Activated naive CD4-positive, alpha-beta T cell treated with anti-CD3 and anti-CD28 coated beads, Interleukin-2, amount 10 ng/mL, durations not matched to agents 7 days and 5 days (primary cell): ENCODE measurements around the gene TPSG1.
"Not testable (repeated sequence)": the region's sequence is repeated elsewhere in the genome, so short reads cannot be mapped to it uniquely, and the experiment has no call there.

Experiments
- CTCF ChIA-PET: fragments of 350-600 bp; sonication (Branson Sonifier 250); formaldehyde crosslinking; loops from one replicate; lab custom pipeline; 2021; ENCODE audit warnings: antibody characterized with exemption; lab: Charles Lee
- DNase-seq: peaks from one replicate; pipeline ENCODE4 v3.0.0-alpha.2; 2020
- H3K27ac Mint-ChIP-seq: one replicate; pipeline ENCODE4 v1.8.0; 2021; ENCODE audit warnings: mild to moderate bottlenecking, moderate library complexity, mixed read lengths
- H3K27me3 Mint-ChIP-seq: one replicate; pipeline ENCODE4 v1.8.0; 2021; ENCODE audit warnings: mild to moderate bottlenecking, mixed read lengths
- H3K36me3 Mint-ChIP-seq: one replicate; pipeline ENCODE4 v1.8.0; 2021; ENCODE audit warnings: mixed read lengths
- H3K4me1 Mint-ChIP-seq: one replicate; pipeline ENCODE4 v1.8.0; 2021; ENCODE audit warnings: mixed read lengths
- H3K4me3 Mint-ChIP-seq: one replicate; pipeline ENCODE4 v1.8.0; 2021; ENCODE audit warnings: mild to moderate bottlenecking, moderate library complexity, mixed read lengths
- H3K9me3 Mint-ChIP-seq: one replicate; pipeline ENCODE4 v1.8.0; 2021; ENCODE audit warnings: mixed read lengths

TPSG1 gene

DNA sequence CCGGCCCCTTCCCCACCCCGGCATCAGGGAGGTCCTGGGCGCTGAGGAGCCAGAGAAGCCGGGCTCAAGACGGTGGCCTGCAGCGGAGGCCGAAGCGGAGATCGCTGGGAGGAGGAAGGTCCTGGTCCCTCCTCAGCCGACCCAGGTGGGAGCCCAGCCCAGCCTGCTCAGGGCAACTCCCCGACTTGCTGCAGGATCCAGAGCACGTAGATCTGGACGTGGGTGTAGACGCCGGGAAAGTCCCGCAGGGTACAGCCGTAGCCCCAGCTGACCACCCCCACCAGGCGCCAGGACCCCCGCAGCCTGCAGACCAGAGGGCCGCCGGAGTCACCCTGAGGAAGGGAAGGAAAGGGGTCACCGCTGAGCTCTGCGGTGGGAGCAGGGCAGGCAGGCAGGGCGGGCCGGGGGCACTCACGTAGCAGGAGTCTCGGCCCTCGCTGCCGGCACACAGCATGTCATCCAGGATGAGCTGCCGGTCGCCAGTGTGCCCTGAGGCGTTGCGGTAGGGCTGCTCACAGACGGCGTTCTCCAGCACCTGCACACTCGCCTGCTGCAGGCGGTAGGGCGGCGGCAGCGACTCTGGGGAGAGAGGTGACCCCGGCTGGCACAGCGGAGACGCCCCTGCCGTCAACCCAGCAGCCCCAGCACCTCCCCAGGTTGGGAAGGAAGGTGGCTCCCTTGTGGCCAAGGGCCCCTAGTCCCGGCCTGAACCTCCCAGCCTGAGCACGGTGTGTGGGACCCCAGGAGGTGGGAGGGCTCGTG is 36.2 kb upstream of the TPSG1 start:
- Mint-ChIP-seq H3K36me3 (no peaks in the 10 kb centered on the region), H3K27ac (no peak overlapping the region), H3K4me3 (no peak overlapping the region), H3K27me3 (peaks cover 48% of the 10 kb centered on the region), H3K4me1 (peaks cover 5% of the 10 kb centered on the region), H3K9me3 (peaks cover 11% of the 10 kb centered on the region)
- CTCF ChIA-PET = no interaction called here
- no peak for DNase-seq

DNA sequence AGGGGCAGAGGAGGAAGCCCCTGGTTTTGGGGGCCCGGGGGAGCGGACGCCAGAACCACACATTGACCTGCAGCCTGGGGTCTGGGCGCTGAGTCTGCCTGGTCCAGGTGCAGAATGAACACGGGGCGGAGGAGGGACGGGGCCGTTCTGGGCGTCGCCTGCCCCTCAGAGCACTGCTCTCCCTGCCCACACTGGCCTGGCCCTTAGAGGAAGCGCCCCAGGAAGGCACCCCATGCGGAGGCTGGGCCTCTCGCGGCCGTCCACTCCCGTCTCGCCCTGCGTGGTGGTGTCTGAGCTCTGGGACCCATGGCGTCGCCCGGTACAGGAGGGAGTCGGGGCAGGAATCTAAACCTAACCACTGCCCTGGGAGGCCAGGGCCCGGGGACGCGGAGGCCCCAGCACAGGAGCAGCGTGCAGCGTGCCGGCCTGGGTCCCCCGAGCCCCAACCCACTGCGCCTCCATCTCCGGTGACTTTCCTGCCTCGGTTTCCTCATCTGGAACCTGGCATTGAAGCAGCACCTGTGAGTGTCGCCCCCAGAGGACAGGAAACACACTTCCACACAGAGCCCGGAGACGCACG is 35.1 kb upstream of the TPSG1 start:
- Mint-ChIP-seq H3K4me3 (no peak overlapping the region), H3K36me3 (no peaks in the 10 kb centered on the region), H3K9me3 (peaks cover 9% of the 10 kb centered on the region), H3K27me3 (peaks cover 48% of the 10 kb centered on the region), H3K27ac (no peak overlapping the region), H3K4me1 (peaks cover 5% of the 10 kb centered on the region)
- CTCF ChIA-PET = no interaction called here
- no peak for DNase-seq

DNA sequence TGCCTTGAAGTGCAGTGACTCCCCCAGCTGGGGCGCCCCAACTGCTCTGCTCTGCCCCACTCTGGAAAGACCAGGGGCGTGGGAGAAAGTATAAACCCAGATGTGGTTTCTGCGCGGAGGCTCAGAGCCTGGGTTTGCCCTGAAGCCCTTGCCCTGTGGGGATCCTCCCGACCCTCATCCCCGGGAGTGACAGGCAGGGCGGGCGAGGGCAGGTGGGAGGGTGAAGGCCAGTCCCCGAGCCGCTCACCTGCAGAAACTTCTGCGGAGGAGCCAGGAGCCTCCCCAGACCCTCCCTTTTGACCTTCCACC is 34.6 kb upstream of the TPSG1 start:
- peaks cover 48% of the 10 kb centered on the region for H3K27me3 Mint-ChIP-seq
- CTCF ChIA-PET = no interaction called here
- peaks cover 5% of the 10 kb centered on the region for H3K9me3 Mint-ChIP-seq
- H3K4me1 Mint-ChIP-seq = peaks cover 5% of the 10 kb centered on the region
- H3K27ac Mint-ChIP-seq = no peak overlapping the region
- H3K4me3 Mint-ChIP-seq = no peak overlapping the region
- no peak for DNase-seq
- H3K36me3 Mint-ChIP-seq = no peaks in the 10 kb centered on the region

DNA sequence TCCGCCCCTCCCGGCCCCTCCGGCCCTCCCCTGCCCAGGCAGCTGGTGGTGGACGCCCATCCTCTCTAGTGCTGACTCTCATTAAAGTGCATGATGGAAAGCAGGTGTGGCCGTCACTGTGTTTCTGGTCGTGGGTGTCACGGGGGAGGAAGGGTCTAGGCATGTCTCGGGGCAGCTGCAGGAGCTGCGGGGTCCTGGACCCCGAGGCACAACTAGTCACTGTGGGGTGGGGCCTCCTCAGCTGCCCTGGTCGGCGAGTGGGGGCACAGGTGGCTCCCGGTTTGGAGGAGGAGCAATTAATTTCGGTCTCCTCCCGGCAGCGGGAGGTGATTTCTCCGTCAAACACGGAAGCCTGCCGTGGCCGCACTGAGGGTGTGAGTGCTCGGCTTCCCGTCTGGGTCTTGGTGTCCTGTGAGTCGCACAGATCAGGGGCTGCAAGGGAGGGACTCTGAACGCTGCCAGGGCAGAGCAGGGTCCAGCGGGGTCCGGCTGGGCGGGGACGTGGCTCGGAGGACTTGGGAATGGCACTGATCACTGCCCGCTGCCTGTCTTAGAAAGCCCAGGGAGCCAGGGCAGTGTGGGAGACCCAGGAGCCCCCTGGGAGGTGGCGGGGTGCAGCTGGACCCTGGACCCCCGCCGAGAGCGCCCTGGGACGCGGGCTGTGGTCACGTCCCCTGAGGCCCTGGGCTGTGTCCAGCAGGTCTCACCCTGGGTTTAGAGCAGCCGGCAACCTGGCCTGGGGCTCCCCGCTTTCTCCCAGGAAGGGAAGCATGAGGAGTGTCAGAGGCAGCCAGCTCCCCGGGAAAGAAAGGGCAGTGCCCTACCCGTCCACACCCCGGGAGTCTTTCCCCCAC is 34.1 kb upstream of the TPSG1 start:
- Mint-ChIP-seq H3K4me3 (no peak overlapping the region), H3K36me3 (no peaks in the 10 kb centered on the region), H3K4me1 (peaks cover 5% of the 10 kb centered on the region), H3K27ac (no peak overlapping the region), H3K9me3 (no peaks in the 10 kb centered on the region), H3K27me3 (peaks cover 48% of the 10 kb centered on the region)
- CTCF ChIA-PET = no interaction called here
- peak; percentile 26 for DNase-seq

DNA sequence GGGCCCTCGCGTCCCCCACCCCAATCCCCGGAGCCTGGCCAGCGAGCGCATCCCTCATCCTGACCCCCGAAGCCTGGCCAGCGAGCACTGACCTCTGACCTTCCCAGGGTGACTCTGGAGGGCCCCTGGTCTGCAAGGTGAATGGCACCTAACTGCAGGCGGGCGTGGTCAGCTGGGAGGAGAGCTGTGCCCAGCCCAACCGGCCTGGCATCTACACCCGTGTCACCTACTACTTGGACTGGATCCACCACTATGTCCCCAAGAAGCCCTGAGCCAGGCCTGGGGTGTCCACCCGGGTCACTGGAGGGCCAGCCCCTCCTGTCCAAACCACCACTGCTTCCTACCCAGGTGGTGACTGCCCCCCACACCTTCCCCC is 33.1 kb upstream of the TPSG1 start:
- Mint-ChIP-seq H3K4me3 (no peak overlapping the region), H3K9me3 (no peaks in the 10 kb centered on the region), H3K36me3 (no peaks in the 10 kb centered on the region), H3K27me3 (peaks cover 46% of the 10 kb centered on the region), H3K4me1 (peaks cover 5% of the 10 kb centered on the region), H3K27ac (no peak overlapping the region)
- no peak for DNase-seq
- CTCF ChIA-PET = no interaction called here

DNA sequence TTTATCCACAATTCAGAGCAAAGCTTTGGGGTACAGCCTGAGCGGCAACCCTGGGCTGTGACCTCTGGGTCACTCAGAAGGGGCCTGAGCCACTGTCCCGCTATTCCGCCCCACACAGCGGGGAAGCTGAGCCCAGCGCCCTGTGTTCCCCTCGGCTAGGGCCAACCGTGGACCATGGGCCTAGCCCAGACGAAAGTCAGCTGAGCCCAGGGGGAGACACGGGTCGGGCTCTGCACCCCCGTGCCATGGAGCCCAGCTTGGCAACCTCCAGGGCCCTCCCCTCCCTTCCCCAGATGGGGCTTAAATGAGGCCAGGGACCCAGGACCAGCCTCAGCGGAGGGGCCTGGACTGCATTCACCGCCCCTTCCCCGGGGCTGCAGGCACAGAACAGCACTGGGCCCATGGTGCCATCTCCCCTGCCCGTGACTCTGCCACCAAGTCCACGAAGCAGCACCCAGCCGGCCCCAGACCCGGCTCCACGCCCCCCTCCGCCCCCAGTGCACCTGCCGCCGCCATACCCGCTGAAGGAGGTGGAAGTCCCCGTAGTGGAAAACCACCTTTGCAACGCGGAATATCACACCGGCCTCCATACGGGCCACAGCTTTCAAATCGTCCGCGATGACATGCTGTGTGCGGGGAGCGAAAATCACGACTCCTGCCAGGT is 32.6 kb upstream of the TPSG1 start:
- H3K36me3 Mint-ChIP-seq = no peaks in the 10 kb centered on the region
- no peaks in the 10 kb centered on the region for H3K9me3 Mint-ChIP-seq
- H3K4me3 Mint-ChIP-seq = no peak overlapping the region
- no peak for DNase-seq
- no peak overlapping the region for H3K27ac Mint-ChIP-seq
- CTCF ChIA-PET = no interaction called here
- peaks cover 41% of the 10 kb centered on the region for H3K27me3 Mint-ChIP-seq
- H3K4me1 Mint-ChIP-seq = peaks cover 5% of the 10 kb centered on the region

DNA sequence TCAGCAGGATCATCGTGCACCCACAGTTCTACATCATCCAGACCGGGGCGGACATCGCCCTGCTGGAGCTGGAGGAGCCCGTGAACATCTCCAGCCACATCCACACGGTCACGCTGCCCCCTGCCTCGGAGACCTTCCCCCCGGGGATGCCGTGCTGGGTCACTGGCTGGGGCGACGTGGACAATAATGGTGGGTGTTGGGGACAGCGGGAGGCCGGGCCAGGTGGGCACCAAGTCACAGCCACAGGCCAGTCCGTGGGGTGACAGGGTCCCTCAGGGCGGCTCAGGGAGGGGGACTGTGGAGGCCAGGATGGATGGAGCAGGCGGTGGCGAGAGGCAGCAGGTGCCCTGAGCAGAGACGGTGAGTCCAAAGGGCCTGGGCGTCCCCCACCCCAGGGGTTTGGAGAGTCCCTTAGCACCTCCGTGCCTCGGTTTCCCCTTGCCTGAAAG is 31.8 kb upstream of the TPSG1 start:
- Mint-ChIP-seq H3K9me3 (no peaks in the 10 kb centered on the region), H3K36me3 (no peaks in the 10 kb centered on the region), H3K27ac (no peak overlapping the region), H3K4me3 (no peak overlapping the region), H3K4me1 (peaks cover 5% of the 10 kb centered on the region), H3K27me3 (peaks cover 33% of the 10 kb centered on the region)
- DNase-seq = no peak
- CTCF ChIA-PET = no interaction called here

DNA sequence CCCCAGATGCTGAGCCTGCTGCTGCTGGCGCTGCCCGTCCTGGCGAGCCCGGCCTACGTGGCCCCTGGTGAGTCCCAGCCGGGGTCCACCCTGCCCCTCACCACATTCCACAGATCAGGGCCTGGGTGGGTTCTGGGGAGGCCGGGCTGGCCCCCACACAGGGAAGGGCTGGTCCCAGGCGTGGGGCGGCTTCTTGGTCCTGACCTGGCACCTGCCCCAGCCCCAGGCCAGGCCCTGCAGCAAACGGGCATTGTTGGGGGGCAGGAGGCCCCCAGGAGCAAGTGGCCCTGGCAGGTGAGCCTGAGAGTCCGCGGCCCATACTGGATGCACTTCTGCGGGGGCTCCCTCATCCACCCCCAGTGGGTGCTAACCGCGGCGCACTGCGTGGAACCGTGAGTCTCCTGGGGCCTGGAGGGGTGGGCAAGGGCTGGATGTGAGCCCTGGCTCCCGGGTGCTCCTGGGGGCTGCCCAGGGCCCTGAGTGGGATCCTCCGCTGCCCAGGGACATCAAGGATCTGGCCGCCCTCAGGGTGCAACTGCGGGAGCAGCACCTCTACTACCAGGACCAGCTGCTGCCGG is 31.3 kb upstream of the TPSG1 start:
- H3K27ac Mint-ChIP-seq, H3K9me3 Mint-ChIP-seq, CTCF ChIA-PET: not testable (repeated sequence)

DNA sequence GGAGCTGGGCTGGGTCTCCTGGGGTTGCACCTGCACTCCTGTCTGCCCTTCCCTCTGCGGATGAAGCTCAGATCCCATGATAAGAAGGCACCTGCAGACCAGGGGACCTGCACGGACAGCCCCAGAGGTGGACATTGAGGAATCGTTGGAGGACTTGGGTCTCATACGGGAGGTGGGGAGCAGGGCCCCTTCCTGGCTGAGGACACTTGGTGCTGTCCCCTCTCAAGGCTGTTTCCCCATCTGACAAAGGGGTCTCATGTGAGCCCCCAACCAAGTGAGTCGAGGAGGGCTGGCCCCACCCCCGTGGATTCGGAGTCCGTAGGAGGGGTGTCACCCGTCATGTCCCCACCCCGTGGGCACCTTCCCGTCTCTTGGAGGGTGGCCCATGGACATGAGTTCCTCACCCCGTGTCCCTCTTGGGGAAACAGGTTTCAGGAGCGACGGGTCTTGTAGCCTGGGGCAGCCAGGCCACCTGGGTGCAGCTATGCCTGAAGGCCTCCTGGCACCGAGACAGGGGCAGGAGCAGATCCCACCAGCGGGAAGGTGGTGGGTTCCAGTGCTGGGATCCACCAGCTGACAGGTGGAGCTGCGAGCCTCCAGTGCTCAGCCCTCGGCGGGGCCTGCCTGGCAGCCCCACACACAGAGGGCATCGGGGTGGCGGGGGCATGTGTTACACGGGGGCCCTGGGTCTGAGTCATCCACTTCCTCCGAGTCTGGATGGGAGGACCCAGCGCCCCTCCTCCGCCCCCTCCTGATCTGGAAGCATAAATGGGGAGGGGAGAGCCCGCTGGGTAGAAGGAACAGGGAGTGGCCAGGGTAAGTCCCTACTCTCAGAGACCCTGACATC is 30.4 kb upstream of the TPSG1 start, which contains the start of gene TPSD1:
TPSD1 (plus strand) TSS at position 794 of the 847 bp plus-strand sequence. CDS start 212 bp downstream, outside the sequence.
- H3K27me3 Mint-ChIP-seq = peaks cover 19% of the 10 kb centered on the region
- DNase-seq, H3K4me3 Mint-ChIP-seq, CTCF ChIA-PET, H3K4me1 Mint-ChIP-seq, H3K36me3 Mint-ChIP-seq, H3K27ac Mint-ChIP-seq, H3K9me3 Mint-ChIP-seq: not testable (repeated sequence)

More for the DNA sequence above, 31.3 kb upstream of the TPSG1 start:
- H3K27me3 Mint-ChIP-seq = peaks cover 28% of the 10 kb centered on the region
- not testable (repeated sequence) for H3K36me3 Mint-ChIP-seq, H3K4me1 Mint-ChIP-seq, H3K4me3 Mint-ChIP-seq, DNase-seq

DNA sequence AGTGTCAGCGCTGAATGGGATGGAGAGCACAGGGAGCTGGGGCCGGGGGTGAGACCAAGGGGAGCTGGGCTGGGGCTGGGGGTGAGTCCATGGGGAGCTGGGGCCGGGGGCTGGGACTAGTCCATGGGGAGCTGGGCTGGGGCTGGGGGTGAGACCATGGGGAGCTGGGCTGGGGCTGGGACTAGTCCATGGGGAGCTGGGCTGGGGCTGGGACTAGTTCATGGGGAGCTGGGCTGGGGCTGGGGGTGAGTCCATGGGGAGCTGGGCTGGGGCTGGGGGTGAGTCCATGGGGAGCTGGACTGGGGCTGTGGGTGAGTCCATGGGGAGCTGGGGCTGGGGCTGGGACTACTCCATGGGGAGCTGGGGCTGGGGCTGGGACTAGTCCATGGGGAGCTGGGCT is 29.8 kb upstream of the TPSG1 start:
- CTCF ChIA-PET, H3K9me3 Mint-ChIP-seq, H3K4me3 Mint-ChIP-seq, DNase-seq, H3K4me1 Mint-ChIP-seq, H3K27ac Mint-ChIP-seq, H3K36me3 Mint-ChIP-seq: not testable (repeated sequence)
- H3K27me3 Mint-ChIP-seq = peaks cover 12% of the 10 kb centered on the region

DNA sequence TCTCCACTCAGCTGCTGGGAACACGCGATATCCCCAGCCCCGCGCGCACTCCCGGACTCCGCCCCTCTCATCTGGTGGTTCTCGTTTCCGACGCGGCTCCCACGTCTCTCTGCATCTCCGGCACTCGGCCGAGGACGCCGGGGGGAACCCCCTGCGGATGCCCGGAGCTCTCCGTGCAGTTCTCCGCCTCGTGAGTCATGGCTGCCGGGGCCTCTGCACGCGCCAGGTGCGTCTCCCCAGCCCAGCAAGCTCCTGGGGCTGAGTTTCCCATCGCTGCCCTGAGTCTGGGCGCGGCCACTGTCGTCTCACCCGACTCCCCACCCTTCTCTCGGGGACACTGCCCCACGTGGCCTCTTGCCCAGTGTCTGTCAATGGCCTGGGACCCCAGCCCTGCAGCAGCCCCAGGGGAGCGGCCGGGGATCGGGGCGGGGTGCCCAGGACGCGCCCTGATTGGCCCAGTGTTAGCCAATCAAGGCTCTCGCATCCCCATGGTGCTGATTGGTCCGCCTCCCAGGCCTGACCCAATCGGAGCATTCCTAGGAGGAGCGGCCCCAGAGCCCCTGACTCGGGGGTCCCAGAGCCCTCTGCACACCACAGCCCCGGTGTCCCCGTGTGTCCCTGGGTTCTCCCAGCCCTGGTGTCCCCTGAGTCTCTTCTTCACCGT is 28.8 kb upstream of the TPSG1 start:
- H3K27ac Mint-ChIP-seq, H3K27me3 Mint-ChIP-seq, H3K4me1 Mint-ChIP-seq, CTCF ChIA-PET, DNase-seq, H3K9me3 Mint-ChIP-seq, H3K4me3 Mint-ChIP-seq, H3K36me3 Mint-ChIP-seq: not testable (repeated sequence)

DNA sequence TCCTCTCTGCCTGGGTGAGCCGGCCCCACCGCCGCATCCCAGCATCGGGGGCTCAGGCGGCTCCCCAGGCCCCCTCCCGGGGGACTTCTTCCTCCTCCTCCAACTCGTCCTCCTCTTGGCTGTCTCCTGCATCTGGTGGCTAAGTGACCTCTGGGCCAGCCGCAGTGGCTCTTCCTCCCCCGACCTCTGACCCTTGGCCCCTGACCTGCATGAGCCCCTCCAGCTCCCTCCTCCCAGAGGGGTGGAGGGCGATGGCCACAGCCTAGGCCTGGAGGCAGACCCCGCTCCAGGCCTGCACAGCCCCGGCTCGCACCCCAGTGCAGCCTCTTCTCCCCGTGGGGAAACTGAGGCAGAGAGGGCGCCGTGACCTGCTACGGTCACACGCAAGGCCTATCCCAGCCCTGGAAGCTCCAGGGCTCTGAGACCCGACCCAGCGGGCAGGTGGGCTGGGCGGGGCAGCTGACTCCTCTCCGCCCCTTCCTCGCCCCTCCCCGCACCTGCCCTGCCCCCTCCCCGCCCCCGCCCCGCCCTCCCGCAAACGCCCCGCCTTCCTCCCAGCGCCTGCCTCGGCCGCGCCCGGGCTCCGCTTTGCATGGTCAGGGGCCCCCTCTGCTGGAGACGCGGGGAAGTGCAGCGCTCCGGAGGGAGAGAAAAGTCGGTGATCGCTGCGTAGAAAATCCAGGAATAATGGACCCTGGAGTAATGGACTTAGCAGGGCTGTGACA is 24.1 kb upstream of the TPSG1 start:
- CTCF ChIA-PET, H3K4me1 Mint-ChIP-seq, H3K4me3 Mint-ChIP-seq, H3K36me3 Mint-ChIP-seq, H3K9me3 Mint-ChIP-seq, DNase-seq, H3K27ac Mint-ChIP-seq: not testable (repeated sequence)
- H3K27me3 Mint-ChIP-seq = peaks cover 27% of the 10 kb centered on the region
